GM19193 (cell line): ENCODE measurements around the gene POLR1A.

Experiments used
- POLR2A ChIP-seq: IDR thresholded peaks from 4 replicates; pipeline ENCODE4 v1.6.1; 2011; ENCODE audit not compliant: insufficient read depth, insufficient read length; ENCODE audit errors: extremely low read depth

POLR1A gene

DNA sequence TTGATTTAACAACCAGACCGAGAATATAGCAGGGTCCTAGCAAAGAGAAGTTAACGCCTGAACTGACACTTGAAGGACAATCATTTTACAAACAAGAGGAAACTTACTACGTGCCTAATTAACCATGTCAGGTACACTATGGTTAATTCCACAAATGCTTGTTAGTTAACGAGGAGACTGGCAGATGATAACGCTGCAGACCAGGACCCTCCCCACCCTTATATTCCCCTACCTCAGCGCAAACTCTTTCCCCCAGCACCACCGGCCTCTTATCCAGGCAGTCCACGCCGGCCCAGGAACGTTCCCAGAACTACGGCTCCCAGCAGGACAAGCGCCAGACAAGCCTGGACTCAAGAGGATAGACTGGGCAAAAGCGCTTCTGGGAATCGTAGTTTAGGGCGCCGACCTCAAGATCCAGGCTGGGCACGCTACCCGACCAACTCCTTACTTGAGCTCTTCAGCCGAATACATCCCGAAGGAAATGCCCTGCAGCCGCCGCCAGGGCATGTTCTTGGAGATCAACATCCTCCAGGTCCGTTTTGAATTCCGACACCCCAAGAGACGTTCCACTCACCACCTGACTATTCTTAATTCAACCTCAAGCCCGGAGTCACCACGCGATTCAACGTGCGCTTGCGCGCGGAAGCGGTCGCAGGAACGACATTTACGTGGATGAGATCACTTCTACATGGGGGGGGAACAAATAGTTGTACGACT, at the start of gene POLR1A:
POLR1A (minus strand) TSS at position 635 of the 717 bp plus-strand sequence; CDS start at position 525, 110 bp downstream.
- TF ChIP-seq POLR2A, result no peak

GRCh38 chr2:86150502-86150901, 44.8 kb upstream of the POLR1A start:
- TF ChIP-seq POLR2A, result no peak

DNA sequence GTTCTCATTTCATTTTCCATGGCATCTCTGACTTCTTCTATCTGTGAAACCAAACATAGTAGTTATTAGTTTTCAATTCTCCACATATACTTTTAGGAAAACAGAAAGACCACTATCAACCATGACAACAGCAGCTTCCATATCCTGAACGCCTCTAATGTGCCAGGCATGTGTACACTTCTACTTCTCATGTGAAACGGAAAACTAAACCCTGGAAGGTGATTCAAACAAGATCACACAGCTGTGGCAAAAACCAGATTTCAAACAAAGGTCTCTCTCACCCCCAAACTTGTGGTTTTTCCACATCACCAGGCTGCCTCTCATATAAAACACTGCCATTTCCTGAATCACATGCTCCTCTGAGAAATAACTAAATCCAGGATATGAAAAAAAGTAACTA, 42.1 kb upstream of the POLR1A start:
- no peak for TF ChIP-seq POLR2A

DNA sequence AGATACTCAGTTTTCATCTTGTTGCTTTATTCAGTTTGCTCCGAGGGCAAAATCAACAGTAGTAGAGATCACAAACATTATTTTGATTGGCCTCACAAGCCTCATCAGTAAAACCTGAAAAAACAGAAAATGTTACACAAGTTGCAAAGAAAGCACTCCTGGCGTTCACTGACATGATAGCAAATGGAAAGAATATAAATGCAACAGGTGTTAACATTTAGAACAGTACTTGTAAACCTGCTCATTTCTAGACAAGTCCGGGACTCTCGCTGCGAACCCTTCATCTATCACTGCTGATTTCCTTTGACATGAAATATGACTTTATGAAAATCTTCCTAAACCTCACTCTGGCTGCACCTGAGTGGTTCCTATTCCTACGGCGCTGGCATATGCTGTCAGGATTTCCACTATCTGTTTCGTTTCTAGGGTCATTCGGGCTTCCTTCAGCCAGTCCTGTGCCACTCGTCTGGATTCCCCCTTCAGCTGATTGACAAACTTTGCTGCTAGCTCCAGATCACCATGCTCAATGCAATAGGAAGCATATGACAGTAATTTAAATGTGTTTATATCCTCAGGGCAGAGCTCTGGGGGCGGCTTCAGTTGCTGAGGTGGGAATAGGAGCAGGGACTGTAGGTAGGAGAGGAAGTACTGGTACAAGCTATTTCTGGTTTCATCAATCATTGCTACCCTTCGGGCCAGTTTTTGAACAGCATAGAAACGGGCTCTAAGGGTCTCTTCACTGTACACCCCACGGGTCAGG, 38.4 kb upstream of the POLR1A start:
- no peak for TF ChIP-seq POLR2A

GRCh38 chr2:86143307-86143706, 37.6 kb upstream of the POLR1A start:
- no peak for TF ChIP-seq POLR2A

GRCh38 chr2:86142436-86143257, 37.0 kb upstream of the POLR1A start:
- TF ChIP-seq POLR2A, result no peak

- no peak for TF ChIP-seq POLR2A
Measured at GRCh38 chr2:86140969-86141392, 35.3 kb upstream of the POLR1A start.

DNA sequence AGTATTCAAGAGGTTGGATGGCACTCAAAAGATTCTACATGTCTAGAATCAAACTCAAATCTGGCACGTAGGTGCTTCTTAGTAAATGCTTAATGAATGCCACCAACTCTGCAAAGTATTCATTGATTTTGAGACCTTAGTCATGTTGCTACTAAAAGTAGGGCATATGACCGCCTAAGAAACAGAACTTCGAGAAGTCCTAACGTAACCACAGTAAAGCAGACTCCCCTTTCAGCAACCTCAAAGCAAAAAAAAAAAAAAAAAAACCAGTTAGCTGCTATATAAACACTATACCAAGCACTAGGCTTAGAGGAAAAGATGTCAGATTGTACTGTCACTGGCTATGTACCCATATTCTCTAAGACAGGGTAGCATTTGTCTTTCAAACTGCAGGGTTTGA, 34.3 kb upstream of the POLR1A start:
- TF ChIP-seq POLR2A, result no peak

- TF ChIP-seq POLR2A, result no peak
Measured at GRCh38 chr2:86138736-86139625, 33.3 kb upstream of the POLR1A start.

DNA sequence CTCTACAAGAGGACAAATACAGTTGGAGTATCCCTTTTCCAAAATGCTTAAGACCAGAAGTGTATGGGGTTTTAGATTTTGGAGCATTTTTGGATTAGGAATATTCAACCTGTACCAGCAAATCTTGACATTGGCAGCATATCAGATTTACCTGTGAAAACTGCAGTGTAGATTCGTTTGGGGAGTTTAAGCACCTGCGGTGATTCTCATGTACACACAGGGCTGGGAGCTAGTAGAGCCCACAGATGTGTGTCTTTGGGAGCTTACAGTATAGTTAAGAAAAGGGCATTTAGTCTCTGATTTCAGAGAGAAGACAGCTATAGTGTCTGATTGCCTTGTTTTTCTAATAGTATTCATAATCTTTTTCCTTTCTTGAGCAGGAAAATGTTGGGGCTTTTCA, 30.5 kb upstream of the POLR1A start:
- TF ChIP-seq POLR2A, result no peak

DNA sequence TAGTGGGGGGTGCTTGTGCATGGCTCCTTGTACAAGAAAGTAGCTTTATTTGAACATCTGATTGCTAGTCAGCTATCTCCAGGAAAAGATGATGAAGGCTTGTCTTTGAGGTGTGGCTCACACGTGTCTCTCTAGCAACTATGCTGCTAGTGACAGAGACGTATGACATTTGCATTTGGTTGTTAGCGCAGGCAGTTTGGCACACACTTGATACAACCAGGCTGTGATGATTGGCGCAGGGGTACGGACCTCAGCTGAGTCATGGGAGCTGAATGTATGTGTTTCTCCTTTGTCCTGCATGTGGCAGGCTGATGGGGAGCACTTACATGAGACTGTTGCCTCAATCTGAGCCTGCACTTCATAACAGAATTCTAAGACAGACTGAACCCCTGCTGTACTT, 30.0 kb upstream of the POLR1A start:
- TF ChIP-seq POLR2A, result no peak

DNA sequence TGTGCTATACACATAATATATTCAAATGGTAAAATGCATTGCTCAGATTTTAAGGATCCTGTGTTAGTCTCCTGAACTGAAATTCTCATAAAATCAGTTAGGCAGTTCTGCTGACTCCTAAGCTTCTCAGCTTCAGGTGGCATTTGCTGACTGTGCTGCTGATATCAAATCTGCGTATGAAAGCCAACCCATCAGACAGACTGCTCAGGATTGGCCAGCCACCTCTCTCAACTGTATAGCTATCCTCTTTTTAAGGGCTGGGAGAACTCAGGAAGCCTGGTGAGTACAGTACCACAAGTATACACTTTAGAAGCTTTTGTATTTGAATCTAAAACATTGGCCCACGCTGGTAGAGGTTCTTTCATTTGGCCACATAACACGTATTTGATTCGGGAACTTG, 29.0 kb upstream of the POLR1A start:
- no peak for TF ChIP-seq POLR2A

- no peak for TF ChIP-seq POLR2A
Measured at GRCh38 chr2:86124683-86125082, 19.0 kb upstream of the POLR1A start.

DNA sequence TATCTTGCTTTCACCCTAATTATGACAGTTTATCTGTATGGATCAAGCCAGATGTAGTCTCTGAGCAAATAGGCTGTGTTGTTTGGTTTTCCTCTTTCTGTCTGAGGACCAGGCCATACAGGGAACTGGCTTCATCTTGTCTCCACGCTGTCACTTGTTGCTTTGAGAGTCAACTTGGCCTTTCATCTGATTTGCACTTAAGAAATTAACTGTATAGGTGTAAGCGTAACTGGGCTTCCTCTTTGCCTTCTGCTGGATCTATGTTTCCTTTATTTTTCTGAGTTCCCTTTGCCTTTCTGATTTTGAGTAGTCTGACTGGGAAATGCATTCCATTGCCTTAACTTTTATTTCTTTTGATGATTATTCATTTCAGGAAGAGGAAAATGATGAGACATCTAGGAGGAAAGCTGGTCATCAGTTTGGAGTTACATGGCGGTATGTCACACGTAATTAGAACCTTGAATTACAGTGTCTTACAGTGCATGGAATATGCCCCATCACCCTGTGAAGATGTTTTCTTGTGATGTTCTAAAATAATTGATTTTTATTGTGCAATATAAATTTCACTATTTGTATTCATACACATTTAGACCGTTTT, 17.7 kb upstream of the POLR1A start:
- no peak for TF ChIP-seq POLR2A

DNA sequence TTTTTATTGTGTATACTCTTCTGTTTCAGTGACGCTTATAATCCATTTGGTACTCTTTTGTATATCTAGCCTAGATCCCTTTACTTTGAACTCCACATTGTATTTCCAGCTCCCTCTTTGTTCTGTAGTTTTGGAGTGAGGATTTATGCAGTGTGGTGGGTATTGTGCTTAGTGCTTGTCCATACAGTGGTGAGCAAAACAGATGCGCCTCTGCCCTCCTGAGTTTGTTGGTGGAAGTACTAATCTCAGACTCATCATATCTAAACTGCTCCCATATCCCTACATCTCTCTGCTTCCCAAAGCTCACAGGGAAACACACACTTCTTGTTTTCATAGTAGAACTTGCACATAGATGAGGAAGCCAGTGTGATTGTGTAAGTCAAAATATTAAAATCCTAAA, 12.4 kb upstream of the POLR1A start:
- no peak for TF ChIP-seq POLR2A

DNA sequence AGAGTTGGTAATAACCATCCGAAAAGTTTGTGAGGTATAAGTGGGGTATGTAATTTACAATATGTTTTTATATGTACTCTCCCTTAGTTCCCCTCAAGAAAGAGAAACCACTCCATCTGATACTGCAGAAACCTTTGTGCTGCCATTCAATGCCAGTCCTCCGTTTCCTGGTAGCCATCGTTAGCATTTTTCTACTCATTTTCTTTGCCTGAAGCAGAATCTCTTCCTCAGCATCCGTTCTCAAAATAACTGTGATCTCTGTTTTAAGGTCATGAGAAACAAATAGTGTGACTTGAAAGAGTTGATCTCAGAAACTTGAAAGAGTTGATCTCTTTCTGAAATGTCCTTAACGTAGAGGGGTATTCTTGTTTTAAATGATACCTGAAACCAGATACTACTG, 1.3 kb upstream of the POLR1A start:
- TF ChIP-seq POLR2A, result no peak
